Body of pancreas (tissue), 4 donors: ENCODE results near the gene PDLIM1. TPM values are rescaled to one million over a fixed set of nuclear protein-coding genes. Genes with fewer than 3 reads are reported as not detected.

Experiments used
- ATAC-seq: fragments of 150-250 bp; one replicate; pipeline ENCODE4 v1.9.1; 2016
- DNase-seq, 4 donors: peaks; one replicate each; pipeline ENCODE4 v3.0.0-alpha.2; 2019
- H3K27ac ChIP-seq, 4 donors: fragments of 200-600 bp; sonication (generic); 1 replicate in 3 of 4; 2 replicates in 1 of 4; pipeline versions ENCODE4 v1.5.1 to v1.6.1; 2016 to 2019; ENCODE audit warnings: mild to moderate bottlenecking in 1 of 4, mixed read lengths in 1 of 4, moderate library complexity in 1 of 4
- H3K27me3 ChIP-seq, 2 donors: fragments of 200-600 bp; sonication (generic); one replicate each; pipeline ENCODE4 v1.6.0; 2016; ENCODE audit warnings: mild to moderate bottlenecking in 1 of 2
- H3K36me3 ChIP-seq, 2 donors: fragments of 200-600 bp; sonication (generic); replicated peaks in 1 of 2; 2 replicates each; pipeline ENCODE4 v1.5.1; 2016; ENCODE audit warnings: low read depth in 2 of 2; ENCODE audit not compliant: insufficient read depth in 1 of 2
- H3K4me1 ChIP-seq: fragments of 200-600 bp; sonication (generic); one replicate; pipeline ENCODE4 v1.6.0; 2016
- H3K4me3 ChIP-seq, 2 donors: fragments of 200-600 bp; sonication (generic); 1 replicate in 1 of 2; 2 replicates in 1 of 2; pipeline ENCODE4 v1.5.1; 2016 to 2019
- H3K9me3 ChIP-seq, 3 donors: fragments of 200-600 bp; sonication (generic); 1 replicate in 2 of 3; 2 replicates in 1 of 3; pipeline ENCODE4 v1.5.1; 2016
- POLR2A ChIP-seq, 3 donors: fragments of 450-650 bp; IDR thresholded peaks; one replicate each; pipeline ENCODE4 v1.6.1; 2016; ENCODE audit warnings: antibody characterized with exemption in 3 of 3, mild to moderate bottlenecking in 2 of 3
- WGBS, 2 donors: methylation state at CpG; one replicate each; pipeline ENCODE4 v1.1.5; 2017; 5-methylcytosine and 5-hydroxymethylcytosine counted together
- intact Hi-C: fragments of 100-400 bp; cut with DNase I; formaldehyde crosslinking; loops from one replicate; pipeline ENCODE4 v1.15.1; 2023
- total RNA-seq, 2 donors: library from RNA; depleted of rRNA; stranded (reverse); fragments of >200 nt; gene quantifications; one replicate each; pipeline ENCODE4 v1.1.0, GENCODE V29; 2016
- TF ChIP-seq, protein P1 (sequence below), 7 experiments: fragments of 450-650 bp in 4 of 7; fragments of 200-600 bp in 3 of 7; sonication (generic) in 3 of 7; IDR thresholded peaks; one replicate each; pipeline ENCODE4 v1.5.1; 2016 to 2019; ENCODE audit warnings: antibody characterized with exemption in 7 of 7

PDLIM1 gene
- total RNA-seq, 2 donors from 2014 or later, result 41.5 to 66.2 TPM

DNA sequence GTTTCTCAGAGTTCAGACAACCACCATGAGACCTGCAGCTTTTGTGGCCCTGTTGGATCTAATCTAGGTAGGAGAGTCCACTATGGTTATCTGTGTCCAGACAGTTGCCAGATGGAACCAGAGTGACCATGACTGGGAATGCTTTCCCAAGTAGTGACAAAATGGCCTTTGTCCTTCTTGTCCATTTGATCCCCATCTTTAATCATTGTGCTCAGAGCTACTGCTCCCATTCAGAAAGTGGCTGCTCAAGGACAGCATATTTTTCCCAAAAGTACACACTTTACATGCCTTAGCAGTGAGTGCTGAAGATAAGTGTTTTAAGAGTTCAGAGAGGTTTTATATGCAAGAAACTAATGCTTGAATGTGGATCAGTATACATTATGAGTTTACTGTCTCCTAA is 102.2 kb downstream of the PDLIM1 start:
- ATAC-seq, result no peak
- intact Hi-C loops, result loop anchor here (10.0 kb wide), 1 partner anchor 56 kb away; no protein-coding TSS in a partner anchor

DNA sequence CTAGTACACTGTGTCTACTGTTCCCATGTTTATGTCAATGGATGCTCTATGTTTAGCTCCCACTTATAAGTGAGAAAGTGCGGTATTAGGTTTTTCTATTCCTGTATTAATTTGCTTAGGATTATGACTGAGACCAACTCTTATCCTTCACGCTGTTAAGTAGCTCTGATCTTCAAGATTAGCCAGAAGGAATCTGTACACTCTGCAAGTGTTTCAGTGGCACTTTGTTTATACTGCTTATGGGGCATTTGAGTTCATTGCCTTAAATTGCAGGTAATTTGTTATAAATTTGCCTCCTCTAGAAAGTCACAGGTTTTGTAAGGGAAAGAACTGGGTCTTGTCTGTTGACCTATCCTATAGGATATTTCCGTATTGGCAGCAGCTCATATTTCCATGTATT is 103.2 kb downstream of the PDLIM1 start:
- WGBS, 2 donors, result 84 to 85% methylated on average over 3 of the region's 3 CpGs
- no peak for TF ChIP-seq POLR2A (IDR thresholded peaks at IDR 0.05)
- H3K9me3 ChIP-seq, result no peaks in the 10 kb centered on the region
- no peak overlapping the region for H3K4me3 ChIP-seq
- H3K27me3 ChIP-seq, result no peaks in the 10 kb centered on the region
- ATAC-seq (no peak), DNase-seq (no peak)
- peaks cover 17% of the 10 kb centered on the region for H3K4me1 ChIP-seq
- H3K36me3 ChIP-seq, result no peaks in the 10 kb centered on the region
- no peak overlapping the region for H3K27ac ChIP-seq
- intact Hi-C loops, result loop anchor here (10.0 kb wide), 1 partner anchor 57 kb away; no protein-coding TSS in a partner anchor

More for the DNA sequence above, 102.2 kb downstream of the PDLIM1 start:
- DNase-seq, result no peak
- no peaks in the 10 kb centered on the region for H3K27me3 ChIP-seq
- no peaks in the 10 kb centered on the region for H3K36me3 ChIP-seq
- TF ChIP-seq, protein P1, sequence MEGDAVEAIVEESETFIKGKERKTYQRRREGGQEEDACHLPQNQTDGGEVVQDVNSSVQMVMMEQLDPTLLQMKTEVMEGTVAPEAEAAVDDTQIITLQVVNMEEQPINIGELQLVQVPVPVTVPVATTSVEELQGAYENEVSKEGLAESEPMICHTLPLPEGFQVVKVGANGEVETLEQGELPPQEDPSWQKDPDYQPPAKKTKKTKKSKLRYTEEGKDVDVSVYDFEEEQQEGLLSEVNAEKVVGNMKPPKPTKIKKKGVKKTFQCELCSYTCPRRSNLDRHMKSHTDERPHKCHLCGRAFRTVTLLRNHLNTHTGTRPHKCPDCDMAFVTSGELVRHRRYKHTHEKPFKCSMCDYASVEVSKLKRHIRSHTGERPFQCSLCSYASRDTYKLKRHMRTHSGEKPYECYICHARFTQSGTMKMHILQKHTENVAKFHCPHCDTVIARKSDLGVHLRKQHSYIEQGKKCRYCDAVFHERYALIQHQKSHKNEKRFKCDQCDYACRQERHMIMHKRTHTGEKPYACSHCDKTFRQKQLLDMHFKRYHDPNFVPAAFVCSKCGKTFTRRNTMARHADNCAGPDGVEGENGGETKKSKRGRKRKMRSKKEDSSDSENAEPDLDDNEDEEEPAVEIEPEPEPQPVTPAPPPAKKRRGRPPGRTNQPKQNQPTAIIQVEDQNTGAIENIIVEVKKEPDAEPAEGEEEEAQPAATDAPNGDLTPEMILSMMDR (IDR thresholded peaks at IDR 0.05), result no peak
- no peak for TF ChIP-seq POLR2A (IDR thresholded peaks at IDR 0.05)
- peaks cover 19% of the 10 kb centered on the region for H3K4me1 ChIP-seq
- no peak overlapping the region for H3K4me3 ChIP-seq
- no peak overlapping the region for H3K27ac ChIP-seq
- no peaks in the 10 kb centered on the region for H3K9me3 ChIP-seq

Other genes starting within 250 kb of the PDLIM1 start
- gene CYP2C8, start 221.5 kb downstream of the PDLIM1 start, total RNA-seq, result 10 to 100 TPM in 1 of 2 donors, 1 to 10 TPM in 1; 3.4 to 12.9 TPM
- gene ACSM6, start 96.8 kb downstream of the PDLIM1 start, total RNA-seq, result 1 to 10 TPM in 1 of 2 donors, under 1 TPM in 1; 0.52 to 9.6 TPM